ENCODE results near the gene TXLNA.
A peak's percentile ranks its signal among the peaks of the same experiment; 100 is the strongest.

TXLNA gene

DNA sequence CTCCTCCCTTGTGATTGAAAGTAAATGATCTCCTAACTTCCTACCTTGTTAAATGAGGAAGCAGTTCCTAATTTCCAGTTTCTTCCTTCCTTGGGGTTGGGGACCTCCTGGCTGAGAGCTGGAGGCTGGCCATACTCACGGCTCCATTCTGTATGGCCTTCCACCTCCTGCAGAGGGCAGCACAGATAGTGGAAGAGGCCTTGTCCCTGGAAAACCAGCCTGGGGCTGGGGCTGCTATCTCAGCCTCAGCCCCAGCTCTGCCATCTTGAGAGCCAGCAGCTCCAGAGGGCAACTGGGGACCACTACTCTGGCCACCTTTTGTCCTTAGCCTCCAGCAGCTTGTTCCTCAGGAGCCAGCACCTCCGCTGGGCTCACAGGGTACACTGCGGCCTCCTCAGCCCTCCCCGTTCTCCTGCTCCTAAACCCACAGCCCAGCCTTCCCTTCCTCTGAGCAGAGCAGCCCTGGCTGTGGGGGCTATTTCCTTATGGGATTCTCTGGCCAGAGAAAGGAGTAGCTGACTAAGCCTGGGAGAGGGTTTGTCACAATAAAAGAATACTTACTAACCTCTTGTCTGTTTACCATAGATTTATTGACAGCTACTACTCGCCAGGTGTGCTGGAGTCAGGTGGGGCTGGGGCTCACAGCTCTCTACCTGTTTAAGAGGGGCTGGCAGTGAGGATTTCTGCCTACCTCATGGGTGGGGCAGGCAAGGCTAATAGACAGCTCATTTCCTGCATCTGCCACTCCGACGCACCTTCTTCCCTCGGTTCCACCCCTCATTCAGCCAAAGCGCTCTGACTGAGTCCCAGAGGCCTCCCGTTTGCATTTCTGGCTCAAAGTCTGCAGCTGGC is 36.4 kb downstream of the TXLNA start:
- peak; percentile 80 for DNase-seq (ENCODE audit: low spot score)

DNA sequence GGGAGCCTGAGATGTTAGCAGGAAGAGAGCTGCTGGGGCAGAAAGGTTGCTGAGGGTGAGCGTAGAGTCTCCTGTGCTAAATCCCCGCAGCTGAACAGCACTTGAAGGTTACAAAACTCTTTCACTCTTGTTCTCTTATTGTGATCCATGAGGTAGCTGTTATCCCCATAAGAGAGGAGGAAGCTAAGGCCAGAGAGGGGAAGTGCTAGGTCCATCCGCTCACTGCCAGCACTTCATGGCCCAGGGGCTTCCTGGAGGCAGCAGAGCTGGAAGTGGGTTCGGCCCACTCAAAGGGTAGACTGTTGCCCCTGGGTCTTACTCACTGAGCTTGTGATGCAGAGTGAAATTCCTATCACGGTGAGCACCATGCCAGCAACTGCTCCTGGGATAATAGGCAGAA is 37.1 kb downstream of the TXLNA start:
- DNase-seq (ENCODE audit: low spot score): no peak

DNA sequence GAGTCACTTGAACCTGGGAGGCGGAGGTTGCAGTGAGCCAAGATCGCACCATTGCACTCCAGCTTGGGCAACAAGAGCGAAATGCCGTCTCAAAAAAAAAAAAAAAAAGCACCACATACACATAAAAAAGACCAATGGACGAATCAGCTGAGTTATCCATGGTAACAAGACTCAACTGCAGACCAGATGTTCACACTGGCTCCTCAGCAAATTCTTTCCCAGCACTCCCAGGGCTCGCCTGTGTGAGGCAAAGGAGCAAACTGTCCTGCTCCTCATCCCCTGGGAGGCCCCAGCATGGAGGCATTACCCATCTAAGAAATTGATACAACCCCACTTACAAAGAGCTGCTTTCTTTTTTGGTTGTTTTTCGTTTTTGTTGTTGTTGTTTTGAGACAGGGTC is 39.5 kb downstream of the TXLNA start:
- DNase-seq (ENCODE audit: low spot score): no peak

DNA sequence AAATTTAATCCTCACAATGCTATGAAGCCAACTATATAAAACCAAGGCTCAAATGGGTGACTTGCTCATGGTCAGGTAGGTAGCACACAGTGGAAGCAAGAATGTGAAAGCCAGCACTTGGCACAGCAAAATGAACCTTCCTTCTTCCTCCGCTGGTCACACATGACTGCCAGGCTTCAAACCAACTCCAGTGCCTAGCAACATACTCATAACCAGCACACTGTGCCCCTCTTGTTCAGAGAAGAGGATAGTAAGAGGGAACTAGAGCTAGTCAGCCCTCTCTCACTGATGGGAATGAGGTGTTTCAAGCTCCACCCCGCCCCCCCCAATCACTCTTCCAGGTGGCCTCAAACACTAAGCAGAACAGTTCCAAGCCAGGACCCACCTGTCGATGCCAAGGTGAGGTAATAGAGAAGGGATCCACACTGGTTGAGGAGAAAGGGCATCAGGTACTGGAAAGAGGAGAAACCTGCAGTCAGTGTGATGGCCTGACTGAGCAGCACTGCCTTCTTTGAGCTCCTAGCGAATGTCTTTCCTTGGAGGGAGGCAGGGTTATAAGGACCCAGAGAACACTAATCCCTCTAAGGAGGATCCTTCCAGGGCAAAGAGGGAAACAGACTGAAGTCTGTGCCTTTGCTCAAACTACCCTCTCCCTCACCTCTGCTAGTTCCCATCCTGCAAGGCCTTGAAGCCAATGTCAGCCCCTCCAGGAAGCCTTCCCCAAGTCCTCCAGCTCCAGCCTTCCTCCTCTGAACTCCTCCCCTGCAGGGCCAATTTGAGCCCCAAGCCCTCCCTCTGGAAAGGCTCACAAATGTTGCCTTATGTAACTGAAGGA is 41.5 kb downstream of the TXLNA start:
- no peak for DNase-seq (ENCODE audit: low spot score)

DNA sequence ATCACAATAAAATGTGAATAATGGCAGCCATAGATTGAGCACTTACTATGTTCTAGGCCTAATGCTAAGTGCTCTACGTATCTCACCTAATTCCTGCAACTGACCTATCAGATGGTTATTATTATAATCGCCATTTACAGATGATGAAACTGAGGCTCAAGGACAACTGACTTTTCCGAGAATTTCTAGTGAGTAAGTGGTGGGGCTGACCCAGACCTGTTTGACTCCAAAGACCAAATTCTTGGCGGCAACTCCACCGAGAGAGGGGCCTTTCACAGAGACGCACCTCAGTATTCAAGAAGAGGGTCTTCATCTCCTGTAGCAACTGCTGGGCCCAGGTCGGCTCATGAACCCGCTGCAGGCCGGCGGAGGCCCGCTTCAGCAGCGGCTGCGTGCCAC is 42.1 kb downstream of the TXLNA start:
- DNase-seq (ENCODE audit: low spot score): no peak

DNA sequence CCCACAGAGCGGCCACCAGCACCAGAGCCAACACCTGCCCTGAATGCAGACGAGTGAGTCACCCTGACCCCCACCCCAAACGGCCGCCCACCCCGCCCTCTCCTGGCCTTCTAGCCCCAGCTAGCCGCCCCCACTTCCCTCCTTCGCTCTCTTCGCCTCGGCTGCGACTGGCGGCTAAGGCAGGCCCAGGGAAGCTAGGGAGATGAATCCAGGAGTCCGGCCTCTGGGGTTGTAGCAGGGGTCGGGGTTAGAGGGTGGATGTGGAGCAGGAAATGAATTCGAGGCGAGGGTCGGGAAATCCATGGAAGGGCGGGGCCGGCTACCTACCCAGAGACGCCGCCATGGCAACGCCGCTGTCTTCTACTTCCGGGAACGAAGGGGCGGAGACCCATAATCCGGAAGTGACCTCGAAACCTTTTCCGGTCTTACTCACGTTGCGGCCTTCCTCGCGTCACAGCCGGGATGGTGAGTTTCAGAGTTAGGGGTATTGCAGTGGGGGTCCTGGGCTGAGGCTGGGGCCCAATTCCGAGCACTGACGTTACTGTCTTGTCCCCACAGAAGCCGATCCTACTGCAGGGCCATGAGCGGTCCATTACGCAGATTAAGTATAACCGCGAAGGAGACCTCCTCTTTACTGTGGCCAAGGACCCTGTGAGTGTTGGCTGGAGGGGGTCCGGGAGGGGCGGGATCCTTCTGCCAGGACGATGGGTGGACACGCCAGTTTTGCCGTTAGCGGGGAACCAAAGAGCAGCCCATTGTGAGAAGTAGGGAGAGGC is 42.7 kb downstream of the TXLNA start, which contains the start of the genes EIF3I and TMEM234:
Gene EIF3I, plus strand, starts transcription at position 428 of the 776 bp plus-strand sequence. Its CDS starts 35 bp downstream, at position 463.
Gene TMEM234, minus strand, starts transcription at position 374 of the 776 bp plus-strand sequence. Its CDS starts 31 bp downstream, at position 343.
- peak; percentile 91 for DNase-seq (ENCODE audit: low spot score)

DNA sequence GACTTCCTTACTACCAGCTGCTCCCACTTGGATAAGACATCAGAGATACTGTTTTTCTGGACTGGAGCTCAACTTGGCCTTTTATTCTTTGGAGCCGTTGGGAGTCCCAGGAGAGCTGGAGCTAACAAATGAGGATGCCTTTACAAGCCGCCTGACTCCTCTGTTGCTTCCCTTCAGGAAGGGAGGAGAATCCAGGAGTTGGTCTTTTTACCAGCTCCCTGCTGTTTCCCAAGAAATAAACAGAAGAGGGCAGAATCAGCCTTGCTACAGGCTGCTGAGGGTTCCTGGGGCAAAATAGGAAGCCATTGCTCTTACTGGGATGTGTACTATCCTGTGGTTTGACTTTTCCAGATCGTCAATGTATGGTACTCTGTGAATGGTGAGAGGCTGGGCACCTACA is 44.2 kb downstream of the TXLNA start:
- DNase-seq (ENCODE audit: low spot score): no peak

DNA sequence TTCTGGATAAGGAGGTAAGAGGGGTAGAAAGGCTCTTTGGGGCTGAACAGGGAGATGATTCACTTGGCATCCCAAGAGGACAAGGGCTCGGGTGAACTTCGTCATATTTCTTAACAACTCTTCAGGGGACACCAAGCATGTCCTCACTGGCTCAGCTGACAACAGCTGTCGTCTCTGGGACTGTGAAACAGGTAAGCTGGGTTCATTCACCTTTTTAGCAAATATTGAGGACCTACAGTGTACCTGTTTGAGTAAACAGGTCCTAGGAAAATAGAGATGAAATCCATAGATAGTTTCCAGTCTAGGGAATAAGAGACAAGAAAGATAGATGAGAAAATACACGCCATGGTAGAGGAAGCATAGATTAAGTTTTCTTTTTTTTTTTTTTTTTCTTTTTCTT is 44.8 kb downstream of the TXLNA start:
- no peak for DNase-seq (ENCODE audit: low spot score)

DNA sequence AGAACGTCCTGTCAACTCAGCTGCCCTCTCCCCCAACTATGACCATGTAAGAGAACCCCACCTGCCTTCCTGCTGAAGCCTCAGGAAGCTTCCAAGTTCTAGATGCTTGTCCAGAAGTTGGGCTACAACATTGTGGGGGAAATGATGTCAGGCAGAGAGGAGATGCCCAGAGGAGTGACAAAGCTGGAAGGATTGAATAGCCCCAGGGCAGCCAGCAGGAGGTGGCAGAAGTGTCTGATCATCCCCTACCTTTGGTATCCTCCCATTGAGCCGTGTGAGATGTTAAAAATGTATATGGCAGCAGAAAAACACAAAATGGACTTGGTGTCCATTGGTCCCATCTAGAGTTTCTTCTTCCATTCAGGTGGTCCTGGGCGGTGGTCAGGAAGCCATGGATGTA is 49.3 kb downstream of the TXLNA start:
- DNase-seq (ENCODE audit: low spot score): no peak

DNA sequence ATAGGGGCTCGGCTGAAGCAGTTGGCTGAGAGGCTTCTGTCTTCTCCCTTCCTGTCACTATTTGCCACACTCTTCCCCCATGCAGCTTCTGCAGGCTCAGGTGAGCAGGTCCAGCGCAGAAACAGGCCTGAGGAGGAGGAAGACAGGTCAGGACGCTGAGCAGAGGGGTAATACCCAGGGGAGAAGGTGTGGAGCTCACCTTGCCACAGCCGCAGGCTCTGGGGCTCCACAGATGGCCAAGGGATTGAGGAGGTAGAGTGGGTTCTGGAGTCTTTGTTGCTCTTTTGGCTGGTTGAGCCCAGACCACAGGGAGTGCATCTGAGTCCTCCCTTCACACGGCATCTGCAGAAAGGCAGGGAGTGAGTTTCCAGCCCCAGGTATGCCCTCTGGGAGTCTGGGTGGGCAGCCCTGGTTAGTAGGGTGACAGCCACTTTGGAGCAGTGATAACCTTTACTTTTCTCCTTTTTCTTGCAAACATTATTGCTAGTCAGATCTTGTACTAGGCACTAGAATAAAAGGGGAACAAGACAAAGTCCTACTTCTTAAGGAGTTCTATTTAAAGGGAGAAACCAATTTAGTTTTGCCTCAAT is 52.5 kb downstream of the TXLNA start:
- DNase-seq (ENCODE audit: low spot score): no peak

DNA sequence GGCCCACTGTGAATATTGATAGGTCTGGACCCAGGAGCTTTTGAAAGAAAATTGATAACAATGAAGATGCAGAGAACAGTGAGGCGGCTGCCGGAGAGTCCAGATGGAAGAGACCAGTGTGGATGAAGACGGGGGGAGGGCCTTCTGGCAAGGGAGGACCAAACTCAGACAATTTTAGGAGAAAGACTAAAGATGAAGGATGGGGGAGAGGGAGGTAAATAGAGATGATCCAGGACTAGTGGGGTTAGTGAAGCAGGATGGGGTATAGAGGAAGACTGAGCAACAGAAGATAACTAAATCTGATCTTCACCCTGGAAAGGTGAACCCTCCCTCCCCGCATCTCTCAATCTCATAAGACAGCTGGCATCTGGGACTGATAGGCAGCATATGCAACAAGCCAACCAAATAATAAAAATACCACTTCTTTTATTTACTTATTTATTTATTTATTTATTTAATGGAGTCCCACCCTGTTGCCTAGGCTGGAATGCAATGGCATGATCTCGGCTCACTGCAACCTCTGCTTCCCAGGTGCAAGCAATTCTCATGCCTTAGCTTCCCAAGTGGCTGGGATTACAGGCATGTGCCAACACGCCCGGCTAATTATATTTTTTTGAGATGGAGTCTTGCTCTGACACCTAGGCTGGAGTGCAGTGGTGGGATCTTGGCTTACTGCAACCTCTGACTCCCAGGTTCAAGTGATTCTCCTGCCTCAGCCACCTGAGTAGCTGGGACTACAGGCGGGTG is 53.3 kb downstream of the TXLNA start:
- no peak for DNase-seq (ENCODE audit: low spot score)

DNA sequence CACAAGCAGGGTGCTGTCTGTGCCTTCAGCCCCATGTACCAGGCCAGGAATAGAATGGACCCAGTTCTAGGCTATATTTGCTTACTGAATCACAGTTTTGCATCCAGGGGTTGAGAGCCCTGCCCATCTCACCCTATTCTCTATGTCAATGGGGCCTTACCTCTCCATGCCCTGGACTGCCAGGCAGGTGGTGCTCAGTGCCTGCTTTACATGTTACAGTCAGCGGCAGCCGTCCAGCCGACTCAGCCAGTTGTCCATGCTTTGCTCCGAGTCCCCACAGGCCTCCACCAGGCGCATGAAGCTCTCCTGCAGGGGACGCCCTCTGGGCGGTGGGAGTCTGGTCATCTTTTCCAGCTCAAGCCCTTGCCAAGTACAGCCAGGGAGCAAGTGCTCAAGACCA is 55.3 kb downstream of the TXLNA start:
- DNase-seq (ENCODE audit: low spot score): no peak

DNA sequence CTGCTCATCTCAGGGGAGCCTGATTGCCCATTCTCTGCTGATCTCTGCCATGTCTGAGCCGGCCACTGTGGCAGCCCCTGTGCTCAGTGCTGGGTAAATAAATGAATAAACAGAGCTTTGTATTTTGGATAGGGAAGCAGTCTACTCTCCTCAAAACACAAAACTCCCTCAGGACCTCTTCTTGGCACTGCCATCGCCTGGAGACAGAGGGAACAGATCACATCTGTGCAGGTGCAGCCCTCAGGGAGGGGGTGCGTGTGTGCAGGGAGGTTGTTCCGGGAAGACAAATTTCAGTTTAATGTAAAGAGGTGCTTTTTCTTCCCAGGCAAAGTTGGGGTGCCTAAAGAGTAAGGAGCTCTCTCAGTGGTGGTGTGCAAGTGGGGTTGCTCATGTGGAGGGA is 59.9 kb downstream of the TXLNA start:
- no peak for DNase-seq (ENCODE audit: low spot score)

DNA sequence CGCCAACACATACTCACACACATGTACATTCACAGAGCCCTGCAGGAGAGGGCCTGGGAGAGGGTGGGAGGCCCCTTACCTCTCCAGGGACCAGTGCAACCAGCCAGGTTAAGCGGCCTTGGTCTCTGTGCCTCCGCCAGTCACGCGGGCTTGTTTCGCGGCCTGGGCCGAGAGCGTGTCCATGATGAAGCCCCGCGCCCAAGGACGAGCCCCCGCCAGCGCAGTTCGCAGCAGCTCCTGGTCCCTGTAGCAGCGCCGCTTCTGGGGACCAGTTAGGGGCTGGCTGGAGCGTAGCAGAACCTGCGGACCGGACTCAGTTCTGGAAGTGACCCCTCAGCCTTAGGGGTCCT is 60.3 kb downstream of the TXLNA start:
- DNase-seq (ENCODE audit: low spot score): no peak

DNA sequence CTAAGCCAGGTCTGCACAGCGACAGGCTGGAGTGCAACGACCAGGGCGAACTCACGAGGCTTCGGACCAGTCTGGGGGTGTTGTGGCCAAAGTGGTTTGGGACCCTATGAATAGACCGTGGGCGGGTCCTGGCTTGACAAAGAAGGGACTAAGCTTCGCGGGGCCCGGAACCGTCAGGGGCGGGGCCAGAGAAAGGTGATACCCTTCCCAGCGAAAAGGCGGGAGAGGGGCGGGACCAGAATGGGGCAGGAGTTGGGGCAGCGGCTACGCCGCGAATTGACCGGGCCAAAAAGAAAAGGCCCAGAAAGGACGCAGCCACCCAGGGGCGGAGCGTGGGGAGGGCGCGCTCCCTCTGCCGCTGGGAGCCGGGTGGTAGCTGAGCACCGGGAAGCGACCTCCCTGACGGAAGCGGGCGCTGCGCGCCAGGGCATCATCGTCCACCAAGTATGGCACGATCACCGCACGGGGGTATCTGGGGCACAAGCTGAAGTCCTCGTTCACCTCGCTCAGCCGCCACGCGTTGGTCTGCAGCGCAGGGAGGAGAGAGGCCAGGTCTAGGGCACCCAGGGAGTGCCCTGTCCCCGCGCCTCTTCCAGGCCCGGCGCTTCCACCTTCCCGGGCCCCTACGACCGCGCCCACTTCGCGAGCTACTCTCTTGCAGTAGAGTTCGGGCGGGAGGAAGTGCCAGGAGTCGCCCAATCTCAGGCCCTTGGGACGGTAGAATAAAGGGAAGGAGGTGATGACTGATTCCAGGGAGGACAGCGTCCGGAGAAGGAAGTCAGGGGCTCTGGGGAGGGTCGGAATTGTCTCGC is 60.9 kb downstream of the TXLNA start:
- peak; percentile 68 for DNase-seq (ENCODE audit: low spot score)

DNA sequence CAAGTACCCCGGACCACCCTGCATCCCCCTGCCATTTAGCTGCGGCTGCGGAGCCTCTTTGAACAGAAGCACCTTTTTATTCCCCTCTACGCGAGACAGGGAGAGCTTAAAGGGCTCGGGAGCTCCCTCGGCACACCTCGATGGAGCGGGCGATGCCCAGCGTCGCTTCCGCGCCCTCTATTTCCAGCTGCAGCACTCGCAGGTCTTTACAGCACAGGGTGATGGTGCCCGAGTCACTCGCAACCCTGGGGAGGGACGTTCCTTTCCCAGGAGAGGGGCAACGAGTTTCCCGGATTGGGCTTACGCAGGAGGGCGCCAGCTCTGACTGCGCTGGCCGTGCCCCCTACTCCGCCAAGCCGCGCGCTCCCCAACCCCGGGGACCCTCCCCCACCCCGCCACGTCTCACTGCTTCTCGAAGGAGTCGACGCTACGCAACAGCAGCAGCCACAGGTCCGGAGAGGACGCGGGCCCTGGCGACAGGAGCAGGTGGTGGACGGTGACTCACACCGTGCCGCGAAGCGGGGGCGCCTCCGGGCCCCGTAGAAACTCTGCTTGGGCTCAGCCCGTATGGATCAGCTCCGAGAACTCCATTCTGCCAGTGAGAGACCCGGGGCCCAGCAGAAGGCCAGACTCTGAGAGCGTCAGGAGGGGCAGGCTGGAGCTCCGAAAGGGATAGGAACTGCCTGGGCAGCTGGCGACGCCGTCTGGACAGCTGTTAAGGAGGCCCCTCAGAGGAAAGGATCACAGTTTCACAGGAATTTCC is 61.7 kb downstream of the TXLNA start:
- DNase-seq (ENCODE audit: low spot score): no peak

DNA sequence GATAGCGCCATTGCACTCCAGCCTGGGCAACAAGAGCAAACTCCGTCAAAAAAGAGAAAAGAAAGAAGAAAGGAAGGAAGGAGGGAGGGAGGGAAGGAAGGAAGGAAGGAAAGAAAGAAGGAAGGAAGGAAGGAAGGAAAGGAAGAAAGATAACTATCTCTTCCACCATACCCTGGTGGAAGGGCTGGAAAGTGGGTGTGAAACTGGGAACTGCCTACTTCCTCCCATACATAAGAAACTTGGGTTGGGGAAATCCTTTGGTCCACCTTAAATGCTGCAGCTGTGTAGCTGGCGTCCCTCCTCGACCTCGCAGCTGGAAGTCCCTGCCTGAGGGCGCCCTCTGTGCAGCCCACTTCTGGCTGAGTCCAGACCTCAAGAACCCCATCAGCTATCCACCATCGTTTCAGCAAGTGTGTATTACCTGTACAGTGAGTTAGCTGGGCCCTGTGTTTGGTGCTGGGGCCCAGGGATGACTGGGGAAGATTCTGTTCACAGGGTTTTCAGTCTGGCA is 62.9 kb downstream of the TXLNA start:
- DNase-seq (ENCODE audit: low spot score): no peak

DNA sequence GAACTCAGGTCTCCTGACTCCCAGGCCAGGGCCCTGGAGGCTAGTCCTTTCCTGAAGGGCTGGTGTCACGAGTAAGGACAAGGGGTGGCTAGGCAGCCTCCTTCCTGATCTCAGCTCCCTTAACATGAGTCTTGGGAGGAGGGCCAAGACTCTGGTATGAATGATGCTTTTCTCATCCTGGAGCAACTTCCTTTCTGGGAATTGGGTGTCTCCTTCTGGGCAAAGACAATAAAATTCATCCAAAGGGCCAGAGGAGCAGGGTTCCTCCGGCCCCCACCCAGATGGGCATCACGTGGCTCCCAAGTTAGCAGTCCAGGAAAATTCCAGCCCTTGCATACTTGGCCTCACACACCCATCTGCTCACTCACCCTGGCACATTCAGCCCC is 67.4 kb downstream of the TXLNA start, which contains the start of gene FAM167B:
Gene FAM167B, plus strand, starts transcription at position 335 of the 386 bp plus-strand sequence. CDS start 200 bp downstream, outside the sequence.
- DNase-seq (ENCODE audit: low spot score): no peak

DNA sequence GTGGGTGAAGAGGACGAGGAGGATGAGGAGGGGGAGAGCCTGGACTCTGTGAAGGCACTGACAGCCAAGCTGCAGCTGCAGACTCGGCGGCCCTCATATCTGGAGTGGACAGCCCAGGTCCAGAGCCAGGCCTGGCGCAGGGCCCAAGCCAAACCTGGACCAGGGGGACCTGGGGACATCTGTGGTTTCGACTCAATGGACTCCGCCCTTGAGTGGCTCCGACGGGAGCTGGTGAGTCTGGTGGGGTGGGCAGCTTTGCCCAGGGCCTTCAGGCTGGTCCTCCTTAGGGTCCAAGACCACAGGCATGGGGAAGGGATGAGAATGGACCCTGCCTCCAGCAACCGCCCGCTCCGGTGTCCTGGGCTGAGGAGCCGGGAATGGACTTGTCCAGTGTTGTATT is 68.0 kb downstream of the TXLNA start:
- DNase-seq (ENCODE audit: low spot score): no peak

All from HuH-7 (cell line).